NCI-H187 treated with DMSO at 0.1 percent for 48 hours (cell line): ENCODE data around the gene GNB1L.

ENCODE experiments used
- DNase-seq: peaks from one replicate; lab custom pipeline; 2025; lab: John Stamatoyannopoulos, UW

Gene GNB1L

GRCh38 chr22:19822301-19823117 lies 32.2 kb downstream of the GNB1L start:
- no peak for DNase-seq

- DNase-seq: no peak
These were observed 33.0 kb downstream of the GNB1L start for GRCh38 chr22:19821523-19822300.

GRCh38 chr22:19820880-19821522 lies 33.7 kb downstream of the GNB1L start:
- DNase-seq: no peak

GRCh38 chr22:19819911-19820879 lies 34.5 kb downstream of the GNB1L start:
- no peak for DNase-seq

- DNase-seq: no peak
These were observed 35.3 kb downstream of the GNB1L start for GRCh38 chr22:19819208-19819910.

GRCh38 chr22:19818324-19819207 lies 36.1 kb downstream of the GNB1L start:
- DNase-seq: no peak

- DNase-seq: no peak
These were observed 38.1 kb downstream of the GNB1L start for GRCh38 chr22:19816372-19817119.

GRCh38 chr22:19815823-19816290 lies 38.8 kb downstream of the GNB1L start:
- no peak for DNase-seq

- DNase-seq: no peak
These were observed 39.4 kb downstream of the GNB1L start for GRCh38 chr22:19815093-19815822.

GRCh38 chr22:19814428-19814827 lies 40.2 kb downstream of the GNB1L start:
- no peak for DNase-seq

- no peak for DNase-seq
These were observed 41.8 kb downstream of the GNB1L start for GRCh38 chr22:19812910-19813309.

GRCh38 chr22:19811811-19812771 lies 42.6 kb downstream of the GNB1L start:
- DNase-seq: no peak

GRCh38 chr22:19811211-19811621 lies 43.5 kb downstream of the GNB1L start:
- DNase-seq: no peak

- no peak for DNase-seq
These were observed 44.1 kb downstream of the GNB1L start for GRCh38 chr22:19810381-19811201.

GRCh38 chr22:19809741-19810140 lies 44.9 kb downstream of the GNB1L start:
- no peak for DNase-seq

GRCh38 chr22:19808873-19809478 lies 45.7 kb downstream of the GNB1L start:
- no peak for DNase-seq
